GM18873 (cell line): ENCODE measurements around the gene OMP.

Experiments
- ATAC-seq: cut with Tn5 transposase; IDR thresholded peaks from one replicate; pipeline ENCODE4 v1.9.1; 2021; ENCODE audit warnings: mild to moderate bottlenecking, moderate library complexity, moderate number of reproducible peaks; ENCODE audit not compliant: unreplicated experiment, low FRiP score

OMP gene

GRCh38 chr11:77068457-77069335 lies 33.9 kb upstream of the OMP start:
- ATAC-seq = no peak

- no peak for ATAC-seq
Observed at GRCh38 chr11:77069336-77069968, 33.2 kb upstream of the OMP start.

GRCh38 chr11:77069969-77070582 lies 32.6 kb upstream of the OMP start:
- no peak for ATAC-seq

- no peak for ATAC-seq
Observed at GRCh38 chr11:77071077-77071476, 31.6 kb upstream of the OMP start.

GRCh38 chr11:77071671-77072605 lies 30.7 kb upstream of the OMP start:
- no peak for ATAC-seq

- ATAC-seq = no peak
Observed at GRCh38 chr11:77072851-77073327, 29.8 kb upstream of the OMP start.

- no peak for ATAC-seq
Observed at GRCh38 chr11:77073328-77074001, 29.2 kb upstream of the OMP start.

- no peak for ATAC-seq
Observed at GRCh38 chr11:77074205-77074604, 28.4 kb upstream of the OMP start.

- no peak for ATAC-seq
Observed at GRCh38 chr11:77074626-77075221, 27.9 kb upstream of the OMP start.

- ATAC-seq = no peak
Observed at GRCh38 chr11:77075425-77075905, 27.2 kb upstream of the OMP start.

GRCh38 chr11:77079666-77080065 lies 23.0 kb upstream of the OMP start:
- ATAC-seq = no peak

- ATAC-seq = no peak
Observed at GRCh38 chr11:77080643-77081210, 21.9 kb upstream of the OMP start.

GRCh38 chr11:77081381-77081851 lies 21.2 kb upstream of the OMP start:
- ATAC-seq = no peak

GRCh38 chr11:77081976-77082836 lies 20.4 kb upstream of the OMP start:
- no peak for ATAC-seq

- no peak for ATAC-seq
Observed at GRCh38 chr11:77082838-77083565, 19.6 kb upstream of the OMP start.

- no peak for ATAC-seq
Observed at GRCh38 chr11:77083566-77084245, 18.9 kb upstream of the OMP start.
